GM23338 (cell line): ENCODE data around the gene ARID3B.

Source experiments
- CREB1 ChIP-seq: fragments of 250-450 bp; sonication (Bioruptor Pico); IDR thresholded peaks from 2 replicates; pipeline ENCODE4 v1.5.0; 2020; ENCODE audit warnings: low read depth, mild to moderate bottlenecking, moderate library complexity
- CTCF ChIP-seq, 2 experiments: fragments of 200-600 bp in 1 of 2; sonication (generic) in 1 of 2; conservative IDR thresholded peaks; 2 replicates each; pipeline versions ENCODE4 v1.5.1 to v1.6.1; 2016 to 2017; ENCODE audit warnings: antibody characterized with exemption in 2 of 2, low read depth in 2 of 2, mild to moderate bottlenecking in 2 of 2, moderate library complexity in 1 of 2
- ETS1 ChIP-seq: IDR thresholded peaks from 2 replicates; pipeline ENCODE4 v1.6.1; 2016; ENCODE audit warnings: antibody characterized with exemption
- EZH2 ChIP-seq: fragments of 200-600 bp; sonication (generic); IDR thresholded peaks from one replicate; pipeline ENCODE4 v1.8.0; 2017; ENCODE audit warnings: antibody characterized with exemption, mild to moderate bottlenecking, low read depth; ENCODE audit not compliant: unreplicated experiment
- EZH2phosphoT487 ChIP-seq: fragments of 200-600 bp; sonication (generic); IDR thresholded peaks from one replicate; pipeline ENCODE4 v1.8.1; 2018; ENCODE audit warnings: antibody characterized with exemption; ENCODE audit not compliant: unreplicated experiment
- JUNB ChIP-seq: IDR thresholded peaks from one replicate; pipeline ENCODE4 v1.6.1; 2016; ENCODE audit warnings: antibody characterized with exemption; ENCODE audit not compliant: unreplicated experiment
- NANOG ChIP-seq: IDR thresholded peaks from 2 replicates; pipeline ENCODE4 v1.6.1; 2016; ENCODE audit warnings: antibody characterized with exemption, borderline replicate concordance
- POLR2AphosphoS5 ChIP-seq: IDR thresholded peaks from 2 replicates; pipeline ENCODE4 v1.6.1; 2016; ENCODE audit warnings: antibody characterized with exemption, low read depth
- REST ChIP-seq: IDR thresholded peaks from one replicate; pipeline ENCODE4 v1.6.1; 2018; ENCODE audit warnings: antibody characterized with exemption; ENCODE audit not compliant: unreplicated experiment
- STAT1 ChIP-seq: IDR thresholded peaks from one replicate; pipeline ENCODE4 v1.6.1; 2016; ENCODE audit warnings: antibody characterized with exemption; ENCODE audit not compliant: unreplicated experiment
- ZNF331 ChIP-seq: fragments of 250-450 bp; sonication (Bioruptor Pico); IDR thresholded peaks from 2 replicates; pipeline ENCODE4 v1.5.0; 2020; ENCODE audit warnings: low read depth, mild to moderate bottlenecking, moderate library complexity
- ZNF462 ChIP-seq: fragments of 250-450 bp; sonication (Bioruptor Pico); IDR thresholded peaks from 2 replicates; pipeline ENCODE4 v1.5.0; 2020; ENCODE audit warnings: mild to moderate bottlenecking, moderate library complexity

- TF ChIP-seq CTCF (conservative IDR thresholded peaks at IDR 0.05; ENCODE audit: low read depth in 2 of 2) (no peak), EZH2phosphoT487 (no peak), EZH2 (no peak), POLR2AphosphoS5 (no peak), REST (no peak), JUNB (no peak), NANOG (no peak), ETS1 (no peak), STAT1 (no peak), ZNF462 (no peak), CREB1 (CRISPR knock-in tag) (no peak), ZNF331 (CRISPR knock-in tag) (no peak)
Observed at GRCh38 chr15:74573987-74574386, 33.0 kb downstream of the ARID3B start.
